Stimulated activated CD4-positive, alpha-beta T cell treated with anti-CD3 and anti-CD28 coated beads, Interleukin-12 subunit alpha, Interleukin-12 subunit beta, amount 100 ng/mL, for 4 hours (primary cell): ENCODE data around the gene TLR2.

ENCODE experiments used
- DNase-seq: peaks from one replicate; pipeline ENCODE4 v3.0.0-alpha.2; 2020

The TLR2 gene

DNA sequence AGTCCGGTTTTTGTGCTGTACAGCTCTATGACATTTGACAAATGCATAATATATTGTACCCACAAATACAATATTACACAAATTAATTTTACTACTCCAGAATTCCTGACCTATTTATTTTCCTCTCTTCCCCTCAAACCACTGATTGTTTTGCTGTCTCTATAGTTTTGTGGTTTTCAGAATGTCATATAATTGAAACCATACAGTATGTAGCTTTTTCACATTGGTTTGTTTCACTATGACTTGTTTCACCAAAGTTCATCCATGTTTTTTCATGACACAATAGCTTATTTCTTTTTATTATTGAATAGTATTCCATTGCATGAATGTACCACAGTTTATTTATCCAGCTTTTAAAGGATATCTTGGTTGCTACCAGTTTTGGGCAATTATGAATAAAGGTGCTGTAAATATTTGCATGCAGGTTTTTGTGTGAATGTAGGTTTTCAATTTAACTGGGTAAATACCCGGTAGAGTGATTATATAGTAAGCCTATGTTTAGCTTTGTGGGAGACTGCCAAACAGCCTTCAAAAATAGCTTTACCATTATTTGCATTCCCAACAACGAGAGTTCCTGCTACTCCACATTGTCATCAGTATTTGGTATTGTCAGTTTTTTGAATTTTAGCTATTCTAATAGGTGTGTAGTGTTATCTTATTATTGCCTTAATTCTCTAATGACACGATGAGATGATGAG, 49.8 kb downstream of the TLR2 start:
- DNase-seq, result no peak

DNA sequence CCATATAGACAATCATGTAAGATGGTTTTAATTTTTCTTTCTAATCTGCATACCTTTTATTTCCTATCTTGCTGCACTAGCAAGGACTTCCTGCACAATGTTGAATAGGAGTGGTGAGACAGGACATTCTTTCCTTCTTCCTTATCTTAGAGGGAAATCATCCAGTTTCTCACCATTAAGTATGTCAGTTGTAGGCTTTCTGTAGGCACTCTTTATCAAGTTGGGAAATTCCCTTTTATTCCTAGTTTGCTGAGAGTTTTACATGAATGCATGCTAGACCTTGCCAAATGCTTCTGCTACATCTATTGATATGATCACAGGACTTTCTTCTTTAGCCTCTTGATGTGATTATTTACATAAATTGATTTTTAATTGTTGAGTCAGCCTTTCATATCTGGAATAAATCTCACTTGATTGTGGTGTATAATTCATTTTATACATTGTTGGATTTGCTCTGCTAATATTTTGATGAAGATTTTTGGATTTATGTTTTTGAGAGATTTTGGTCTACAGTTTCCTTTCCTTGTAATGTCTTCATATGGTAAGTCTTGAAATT, 51.9 kb downstream of the TLR2 start:
- DNase-seq, result no peak

DNA sequence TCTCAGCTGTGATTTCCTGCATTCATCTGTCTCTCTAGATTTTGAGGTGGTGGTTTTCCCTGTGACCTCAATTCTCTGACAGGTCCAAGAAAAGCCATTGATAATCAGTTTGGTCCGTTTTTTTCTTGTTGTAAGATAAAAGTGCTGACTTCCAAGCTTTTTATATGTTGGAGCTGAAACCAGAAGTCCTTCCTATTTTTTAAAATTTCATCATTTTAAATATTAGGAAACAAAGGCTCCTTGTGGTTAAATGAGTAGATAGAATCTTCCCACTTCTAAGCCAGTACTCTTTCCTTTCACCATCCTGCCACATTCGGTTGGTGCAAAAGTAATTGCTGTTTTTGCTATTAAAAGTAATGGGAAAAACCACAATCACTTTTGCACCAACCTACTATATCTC, 57.5 kb downstream of the TLR2 start:
- DNase-seq, result no peak

DNA sequence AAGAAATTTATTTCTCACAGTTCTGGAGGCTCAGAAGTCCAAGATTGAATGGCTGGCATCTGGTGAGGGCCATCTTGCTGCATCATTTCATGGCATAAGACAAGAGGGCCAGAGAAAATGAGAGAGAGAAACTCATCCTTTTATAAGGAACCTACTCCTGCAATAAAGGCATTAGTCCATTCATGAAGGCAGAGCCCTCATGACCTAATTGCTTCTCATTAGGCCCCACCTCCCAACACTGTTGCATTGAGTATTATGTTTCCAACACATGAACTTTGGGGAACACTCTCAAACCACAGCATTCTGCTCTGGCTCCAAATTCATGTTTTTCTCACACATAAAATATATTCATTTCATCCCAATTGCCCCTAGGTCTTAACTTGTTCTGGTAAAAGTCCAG, 61.6 kb downstream of the TLR2 start:
- DNase-seq, result no peak

DNA sequence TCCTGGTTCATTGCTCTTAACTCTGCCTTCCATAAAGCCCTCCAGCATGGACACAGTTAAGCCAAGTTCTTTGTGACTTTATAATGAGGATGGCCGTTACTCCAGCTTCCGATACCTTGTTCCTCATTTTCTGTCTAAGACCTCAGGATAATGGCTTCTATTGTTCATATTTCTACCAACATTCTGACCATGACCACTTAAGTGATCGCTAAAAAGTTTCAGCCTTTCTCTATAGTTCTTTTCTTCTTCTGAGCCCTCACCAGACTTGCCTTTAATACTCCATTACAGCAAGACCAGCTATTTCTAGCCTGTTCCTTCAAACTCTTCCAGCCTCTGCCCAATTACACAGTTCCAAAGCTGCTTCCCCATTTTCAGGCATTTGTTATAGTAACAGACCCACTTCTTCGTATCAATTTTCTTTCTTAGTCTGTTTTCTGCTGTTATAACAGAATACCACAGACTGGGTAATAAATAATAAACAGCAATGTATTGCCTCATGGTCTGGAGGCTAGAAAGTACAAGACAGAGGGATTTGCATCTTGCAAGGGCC, 63.4 kb downstream of the TLR2 start:
- DNase-seq, result no peak

DNA sequence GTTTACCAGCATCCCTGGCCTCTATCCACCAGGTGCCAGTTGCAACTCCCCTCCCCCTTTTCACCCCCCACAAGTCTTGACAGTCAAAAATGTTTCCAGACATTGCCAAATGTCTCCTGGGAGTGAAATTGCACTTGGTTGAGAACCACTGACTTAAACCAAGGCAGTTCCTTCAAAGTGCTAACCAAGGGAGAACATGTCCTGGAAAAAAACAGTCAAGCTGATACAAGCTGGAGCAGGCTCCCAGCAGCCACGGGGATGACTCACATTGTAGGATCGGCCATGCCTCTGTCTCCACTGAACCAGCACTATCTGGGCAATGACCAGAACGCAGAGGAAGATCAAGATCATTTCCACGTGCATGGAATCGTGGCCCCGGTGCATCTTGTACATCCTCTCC, 64.3 kb downstream of the TLR2 start:
- no peak for DNase-seq

DNA sequence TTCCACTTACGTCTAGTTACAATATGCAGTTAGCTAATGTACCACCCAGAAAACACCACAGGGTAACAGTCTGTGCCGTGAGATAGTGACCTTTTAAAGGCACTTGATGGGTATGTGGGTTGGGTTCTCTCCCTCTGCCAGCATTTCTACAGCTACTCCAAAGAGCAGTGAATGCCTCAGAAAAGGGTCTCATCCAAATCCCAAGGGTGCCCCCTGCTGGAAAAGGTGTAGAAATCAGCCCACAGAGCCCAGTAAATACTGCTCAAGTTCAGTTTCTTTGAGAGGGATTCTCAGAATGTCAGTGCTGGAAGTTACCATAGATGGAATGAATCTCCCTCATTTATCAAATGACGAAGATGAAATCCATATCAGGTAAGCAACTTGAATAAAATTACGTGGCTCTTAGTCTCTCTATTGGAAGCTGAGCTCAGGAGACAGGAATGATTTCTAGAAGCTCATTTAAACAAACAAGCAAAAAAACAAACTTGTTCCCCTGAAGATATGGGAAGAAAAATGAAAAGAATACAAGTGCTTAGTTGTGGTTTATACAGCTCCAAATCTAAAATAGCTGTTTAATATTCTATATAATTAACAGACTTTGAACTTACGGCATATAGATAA, 66.2 kb downstream of the TLR2 start:
- peak; percentile 50 for DNase-seq

DNA sequence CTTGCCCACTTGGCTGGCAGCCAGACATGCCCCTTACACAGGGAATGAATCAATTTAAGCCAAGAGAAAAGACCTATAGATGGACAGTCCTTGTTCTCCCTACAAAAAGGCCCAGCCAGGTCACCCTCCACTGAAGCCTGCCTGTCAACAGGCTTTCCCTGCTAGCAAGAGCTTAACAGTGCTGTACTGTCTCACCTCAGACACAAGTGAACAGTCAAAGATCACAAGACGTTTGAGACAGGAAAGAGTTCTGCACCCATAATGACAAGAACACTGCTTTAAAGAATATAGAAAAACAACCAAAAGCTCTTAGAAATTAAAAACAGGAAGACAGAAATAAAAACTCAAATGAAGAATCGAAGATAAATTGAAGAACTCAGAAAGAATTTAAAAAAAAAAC, 71.1 kb downstream of the TLR2 start:
- DNase-seq, result no peak
